Body of pancreas (tissue), 4 donors: ENCODE results near the gene HDLBP. TPM values are rescaled to one million over a fixed set of nuclear protein-coding genes. Genes with fewer than 3 reads are reported as not detected.

ENCODE experiments used
- ATAC-seq: fragments of 150-250 bp; one replicate; pipeline ENCODE4 v1.9.1; 2016
- DNase-seq, 4 donors: peaks; one replicate each; pipeline ENCODE4 v3.0.0-alpha.2; 2019
- H3K27ac ChIP-seq, 4 donors: fragments of 200-600 bp; sonication (generic); 1 replicate in 3 of 4; 2 replicates in 1 of 4; pipeline versions ENCODE4 v1.5.1 to v1.6.1; 2016 to 2019; ENCODE audit warnings: mild to moderate bottlenecking in 1 of 4, mixed read lengths in 1 of 4, moderate library complexity in 1 of 4
- H3K27me3 ChIP-seq, 2 donors: fragments of 200-600 bp; sonication (generic); one replicate each; pipeline ENCODE4 v1.6.0; 2016; ENCODE audit warnings: mild to moderate bottlenecking in 1 of 2
- H3K36me3 ChIP-seq, 2 donors: fragments of 200-600 bp; sonication (generic); replicated peaks in 1 of 2; 2 replicates each; pipeline ENCODE4 v1.5.1; 2016; ENCODE audit warnings: low read depth in 2 of 2; ENCODE audit not compliant: insufficient read depth in 1 of 2
- H3K4me1 ChIP-seq: fragments of 200-600 bp; sonication (generic); one replicate; pipeline ENCODE4 v1.6.0; 2016
- H3K4me3 ChIP-seq, 2 donors: fragments of 200-600 bp; sonication (generic); 1 replicate in 1 of 2; 2 replicates in 1 of 2; pipeline ENCODE4 v1.5.1; 2016 to 2019
- H3K9me3 ChIP-seq, 3 donors: fragments of 200-600 bp; sonication (generic); 1 replicate in 2 of 3; 2 replicates in 1 of 3; pipeline ENCODE4 v1.5.1; 2016
- CTCF ChIP-seq, 7 experiments: fragments of 450-650 bp in 4 of 7; fragments of 200-600 bp in 3 of 7; sonication (generic) in 3 of 7; IDR thresholded peaks; one replicate each; pipeline ENCODE4 v1.5.1; 2016 to 2019; ENCODE audit warnings: antibody characterized with exemption in 7 of 7
- POLR2A ChIP-seq, 3 donors: fragments of 450-650 bp; IDR thresholded peaks; one replicate each; pipeline ENCODE4 v1.6.1; 2016; ENCODE audit warnings: antibody characterized with exemption in 3 of 3, mild to moderate bottlenecking in 2 of 3
- WGBS, 2 donors: methylation state at CpG; one replicate each; pipeline ENCODE4 v1.1.5; 2017; 5-methylcytosine and 5-hydroxymethylcytosine counted together
- intact Hi-C: fragments of 100-400 bp; cut with DNase I; formaldehyde crosslinking; loops from one replicate; pipeline ENCODE4 v1.15.1; 2023
- total RNA-seq, 2 donors: library from RNA; depleted of rRNA; stranded (reverse); fragments of >200 nt; gene quantifications; one replicate each; pipeline ENCODE4 v1.1.0, GENCODE V29; 2016

Gene HDLBP
- total RNA-seq, 2 donors from 2014 or later = 501 to 612 TPM

DNA sequence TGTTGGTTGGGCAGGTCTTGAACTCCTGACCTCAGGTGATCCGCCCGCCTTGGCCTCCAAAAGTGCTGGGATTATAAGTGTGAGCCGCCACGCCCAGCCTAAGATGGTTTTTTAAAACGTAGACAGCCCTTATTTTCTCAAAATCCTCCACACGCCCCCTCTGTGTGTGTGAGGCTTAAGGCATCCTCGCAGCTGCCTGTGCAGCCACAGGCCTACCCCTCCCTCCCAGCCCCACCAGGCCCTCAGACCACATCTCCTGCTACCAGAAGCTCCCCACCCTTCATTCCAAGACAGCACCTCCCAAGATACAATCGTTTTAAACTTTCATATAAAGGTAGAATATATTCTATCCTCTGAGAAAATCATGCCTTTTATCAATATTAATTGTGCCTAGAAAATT lies 122.2 kb downstream of the HDLBP start:
- no peaks in the 10 kb centered on the region for H3K27me3 ChIP-seq
- H3K4me1 ChIP-seq = no peaks in the 10 kb centered on the region
- WGBS, 2 donors = 80 to 81% methylated on average over 7 to 8 of the region's 8 CpGs
- H3K9me3 ChIP-seq = no peaks in the 10 kb centered on the region
- no peak overlapping the region for H3K4me3 ChIP-seq
- DNase-seq (no peak), ATAC-seq (no peak)
- H3K27ac ChIP-seq = no peak overlapping the region
- intact Hi-C loops = no loop called here
- no peaks in the 10 kb centered on the region for H3K36me3 ChIP-seq
- no peak for TF ChIP-seq CTCF (IDR thresholded peaks at IDR 0.05)
- TF ChIP-seq POLR2A (IDR thresholded peaks at IDR 0.05) = no peak

GRCh38 chr2:241191081-241191480 lies 124.4 kb downstream of the HDLBP start:
- H3K4me3 ChIP-seq = no peak overlapping the region
- 69 to 89% methylated on average over 2 to 14 of the region's 14 CpGs for WGBS, 2 donors
- H3K9me3 ChIP-seq = no peaks in the 10 kb centered on the region
- ATAC-seq (no peak), DNase-seq (no peak)
- H3K27ac ChIP-seq = no peak overlapping the region
- no peaks in the 10 kb centered on the region for H3K27me3 ChIP-seq
- no peaks in the 10 kb centered on the region for H3K4me1 ChIP-seq
- H3K36me3 ChIP-seq = no peaks in the 10 kb centered on the region
- intact Hi-C loops = no loop called here
- TF ChIP-seq CTCF (IDR thresholded peaks at IDR 0.05) (no peak), POLR2A (IDR thresholded peaks at IDR 0.05) (no peak)

DNA sequence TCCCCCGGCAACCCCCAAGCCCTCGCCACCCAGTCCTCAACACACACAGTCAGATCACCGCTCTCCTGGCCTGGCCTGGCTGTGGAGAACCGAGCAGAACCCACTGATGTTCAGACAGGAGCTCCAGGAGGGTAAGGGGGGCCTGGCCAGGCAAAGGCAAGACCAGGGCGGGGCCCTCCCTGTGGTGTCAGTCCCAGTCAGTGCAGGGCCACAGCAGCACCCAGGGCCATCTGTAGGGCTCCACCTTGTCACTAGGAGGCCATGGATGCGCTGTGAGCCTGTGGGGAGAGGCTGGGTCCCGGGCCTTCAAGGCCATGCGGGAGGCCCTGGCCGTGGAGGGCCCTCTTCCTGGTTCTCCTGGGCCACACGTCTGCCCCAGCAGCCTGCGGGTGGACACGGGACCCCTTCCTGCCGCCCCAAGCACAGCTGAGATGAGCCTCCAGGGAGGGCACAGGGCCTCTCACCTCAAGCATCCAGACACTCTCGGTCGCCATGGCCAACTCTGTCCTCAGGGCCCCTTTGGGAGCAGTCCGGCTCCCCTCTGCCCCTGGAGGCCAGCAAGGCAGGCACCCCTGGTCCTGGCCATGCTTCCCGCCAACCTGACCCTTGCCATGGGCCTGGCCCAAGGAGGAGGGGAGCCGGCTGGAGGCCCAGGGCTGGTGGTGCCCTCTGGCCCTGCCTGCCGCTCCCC lies 125.0 kb downstream of the HDLBP start:
- H3K4me3 ChIP-seq = no peak overlapping the region
- intact Hi-C loops = no loop called here
- no peaks in the 10 kb centered on the region for H3K9me3 ChIP-seq
- no peaks in the 10 kb centered on the region for H3K36me3 ChIP-seq
- H3K4me1 ChIP-seq = no peaks in the 10 kb centered on the region
- DNase-seq (no peak), ATAC-seq (no peak)
- TF ChIP-seq POLR2A (IDR thresholded peaks at IDR 0.05) (no peak), CTCF (IDR thresholded peaks at IDR 0.05) (no peak)
- H3K27me3 ChIP-seq = no peaks in the 10 kb centered on the region
- WGBS, 2 donors = 81% methylated on average over 15 of the region's 19 CpGs; no CpG with 5 or more reads in 1 of the 2 donors
- H3K27ac ChIP-seq = no peak overlapping the region

DNA sequence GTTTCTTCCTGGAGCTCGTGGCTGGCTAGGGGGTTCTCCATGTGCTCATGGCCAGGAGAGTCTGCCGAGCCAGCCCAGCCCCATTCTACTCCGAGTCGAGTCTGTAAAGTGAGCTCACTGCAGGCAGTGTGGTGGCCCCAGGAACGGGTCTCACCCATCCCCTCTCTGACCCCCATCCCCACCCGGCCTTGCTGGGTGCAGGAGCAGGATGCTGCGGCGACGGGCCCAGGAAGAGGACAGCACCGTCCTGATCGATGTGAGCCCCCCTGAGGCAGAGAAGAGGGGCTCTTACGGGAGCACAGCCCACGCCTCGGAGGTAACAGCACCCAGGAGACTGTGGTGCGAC lies 125.6 kb downstream of the HDLBP start:
- Histone ChIP-seq H3K36me3 (no peaks in the 10 kb centered on the region), H3K27me3 (no peaks in the 10 kb centered on the region), H3K4me3 (no peak overlapping the region), H3K9me3 (no peaks in the 10 kb centered on the region), H3K4me1 (no peaks in the 10 kb centered on the region), H3K27ac (no peak overlapping the region)
- intact Hi-C loops = no loop called here
- ATAC-seq (no peak), DNase-seq (no peak)
- WGBS, 2 donors = 75 to 82% methylated on average over 11 to 14 of the region's 15 CpGs
- TF ChIP-seq POLR2A (IDR thresholded peaks at IDR 0.05) = no peak
- TF ChIP-seq CTCF (IDR thresholded peaks at IDR 0.05) = no peak
